Measurements from ENCODE around the gene BBX. TPM values are rescaled to one million over a fixed set of nuclear protein-coding genes. Genes with fewer than 3 reads are reported as not detected.

The BBX gene
- total RNA-seq, 1 donor, result 97.6 TPM

DNA sequence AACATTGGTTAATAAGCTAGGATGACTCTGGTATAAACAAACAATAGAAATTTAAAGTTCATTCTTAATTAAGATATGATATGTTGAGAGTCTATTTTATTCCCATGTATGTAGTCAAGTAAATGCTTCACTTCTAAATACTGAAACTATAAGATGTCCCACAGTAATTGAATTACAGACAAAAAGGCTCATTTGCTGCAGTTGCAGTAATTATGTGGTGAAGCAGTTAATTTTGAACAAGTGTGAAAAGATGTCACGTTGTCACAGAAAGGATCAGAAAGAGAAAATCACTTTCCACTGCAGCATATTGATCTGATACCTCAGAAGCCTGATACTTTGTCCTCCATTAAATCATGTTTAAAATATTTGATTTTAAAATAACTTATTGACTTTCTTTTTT lies 159.8 kb downstream of the BBX start:
- H3K4me3 ChIP-seq (ENCODE audit: low read depth, low read length), result no peak overlapping the region
- DNase-seq (ENCODE audit: low read depth), result no peak
- TF ChIP-seq, protein P1, sequence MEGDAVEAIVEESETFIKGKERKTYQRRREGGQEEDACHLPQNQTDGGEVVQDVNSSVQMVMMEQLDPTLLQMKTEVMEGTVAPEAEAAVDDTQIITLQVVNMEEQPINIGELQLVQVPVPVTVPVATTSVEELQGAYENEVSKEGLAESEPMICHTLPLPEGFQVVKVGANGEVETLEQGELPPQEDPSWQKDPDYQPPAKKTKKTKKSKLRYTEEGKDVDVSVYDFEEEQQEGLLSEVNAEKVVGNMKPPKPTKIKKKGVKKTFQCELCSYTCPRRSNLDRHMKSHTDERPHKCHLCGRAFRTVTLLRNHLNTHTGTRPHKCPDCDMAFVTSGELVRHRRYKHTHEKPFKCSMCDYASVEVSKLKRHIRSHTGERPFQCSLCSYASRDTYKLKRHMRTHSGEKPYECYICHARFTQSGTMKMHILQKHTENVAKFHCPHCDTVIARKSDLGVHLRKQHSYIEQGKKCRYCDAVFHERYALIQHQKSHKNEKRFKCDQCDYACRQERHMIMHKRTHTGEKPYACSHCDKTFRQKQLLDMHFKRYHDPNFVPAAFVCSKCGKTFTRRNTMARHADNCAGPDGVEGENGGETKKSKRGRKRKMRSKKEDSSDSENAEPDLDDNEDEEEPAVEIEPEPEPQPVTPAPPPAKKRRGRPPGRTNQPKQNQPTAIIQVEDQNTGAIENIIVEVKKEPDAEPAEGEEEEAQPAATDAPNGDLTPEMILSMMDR (IDR thresholded peaks at IDR 0.05; ENCODE audit: insufficient read depth, low read depth, low read length), result no peak

DNA sequence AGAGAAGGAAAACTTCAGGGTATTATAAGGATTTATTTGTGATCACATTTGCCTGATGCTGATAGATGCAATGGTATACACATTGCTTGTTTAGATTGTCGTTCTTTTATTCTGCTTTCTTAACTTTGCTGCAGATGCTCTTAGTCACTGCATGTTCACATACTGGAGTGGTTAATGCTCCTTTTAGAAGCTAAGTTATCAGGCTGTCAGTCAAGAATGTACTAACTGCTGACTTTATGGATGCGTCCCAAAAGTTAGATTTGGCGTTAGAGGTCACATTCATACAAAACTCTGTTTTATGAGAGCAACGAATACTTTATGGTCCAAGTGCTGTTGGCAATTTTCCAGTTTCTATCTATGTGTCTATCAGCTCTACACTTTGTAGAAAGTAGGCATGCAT lies 160.7 kb downstream of the BBX start:
- TF ChIP-seq, protein P1 (IDR thresholded peaks at IDR 0.05; ENCODE audit: insufficient read depth, low read depth, low read length), result no peak
- H3K4me3 ChIP-seq (ENCODE audit: low read depth, low read length), result no peak overlapping the region
- DNase-seq (ENCODE audit: low read depth), result peak; percentile 37

DNA sequence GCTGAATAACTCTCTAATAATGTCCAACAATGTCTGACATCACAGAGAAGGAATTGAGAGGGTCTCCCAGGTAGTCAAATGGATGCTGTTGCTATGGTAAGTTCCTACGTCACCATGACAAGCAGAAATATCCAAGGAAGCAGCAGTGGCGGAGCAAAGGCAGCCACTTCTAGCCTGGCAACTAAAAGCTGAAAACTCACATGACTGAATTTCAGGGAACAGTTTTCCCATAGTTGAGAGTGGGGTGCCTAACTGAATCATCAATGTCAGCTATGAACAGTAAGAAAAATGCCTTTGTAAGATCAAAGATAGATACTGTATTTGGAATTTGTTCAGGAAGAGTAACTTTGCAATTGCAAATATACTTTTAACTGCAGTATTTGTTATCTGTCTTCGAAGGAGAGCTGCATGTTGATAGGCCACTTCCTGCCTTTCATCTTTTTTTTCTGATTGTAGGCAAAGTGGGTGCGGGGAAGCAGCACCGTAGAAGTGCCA lies 161.7 kb downstream of the BBX start:
- TF ChIP-seq, protein P1 (IDR thresholded peaks at IDR 0.05; ENCODE audit: insufficient read depth, low read depth, low read length), result no peak
- no peak for DNase-seq (ENCODE audit: low read depth)

DNA sequence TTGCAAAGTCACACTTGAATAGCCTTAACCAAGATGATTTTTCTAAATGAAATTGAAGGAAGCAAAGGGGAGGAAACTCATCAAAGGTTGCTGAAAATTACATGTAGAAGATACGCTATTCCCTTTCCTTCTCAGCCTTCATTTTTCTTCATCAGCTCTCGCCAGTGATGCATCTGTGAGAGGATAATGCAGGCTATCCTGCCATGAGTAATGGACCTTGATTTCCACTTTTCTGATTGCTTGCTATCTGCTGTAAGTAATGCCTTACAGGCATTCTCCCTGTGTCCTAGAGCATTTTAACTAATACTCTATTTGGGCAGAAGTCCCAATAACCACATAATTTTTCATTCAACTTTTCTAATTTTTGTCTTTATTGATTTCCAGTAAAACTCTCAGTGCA lies 162.6 kb downstream of the BBX start:
- no peak overlapping the region for H3K4me3 ChIP-seq (ENCODE audit: low read depth, low read length)
- TF ChIP-seq, protein P1 (IDR thresholded peaks at IDR 0.05; ENCODE audit: insufficient read depth, low read depth, low read length), result no peak
- DNase-seq (ENCODE audit: low read depth), result no peak

More for the DNA sequence above, 161.7 kb downstream of the BBX start:
- no peak overlapping the region for H3K4me3 ChIP-seq (ENCODE audit: low read depth, low read length)

DNA sequence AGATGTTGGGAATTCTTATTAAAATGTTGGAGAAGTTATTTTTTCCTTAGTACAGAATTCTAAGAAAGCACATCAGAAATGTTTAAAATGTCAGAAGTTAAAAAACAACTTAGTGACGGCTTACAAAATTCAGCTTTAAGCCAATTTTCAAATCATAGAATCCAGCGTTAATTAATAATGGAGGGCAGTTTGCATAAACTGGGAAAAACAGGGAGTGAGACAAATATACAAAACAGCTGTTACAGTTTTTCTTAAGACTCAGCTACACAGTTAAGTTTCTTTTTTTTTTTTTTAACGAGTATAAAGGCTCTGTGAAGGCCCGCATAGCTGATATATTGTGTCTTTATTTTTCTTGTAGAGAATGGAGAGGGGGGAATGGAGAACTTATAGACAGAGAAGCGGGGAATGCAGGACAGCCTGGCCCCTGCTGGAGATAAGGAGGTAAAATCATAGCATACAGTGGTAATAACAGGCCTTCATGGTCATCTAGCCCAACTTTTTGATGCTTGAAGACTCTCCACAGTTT lies 164.4 kb downstream of the BBX start:
- TF ChIP-seq, protein P1 (IDR thresholded peaks at IDR 0.05; ENCODE audit: insufficient read depth, low read depth, low read length), result no peak
- no peak overlapping the region for H3K4me3 ChIP-seq (ENCODE audit: low read depth, low read length)
- no peak for DNase-seq (ENCODE audit: low read depth)

DNA sequence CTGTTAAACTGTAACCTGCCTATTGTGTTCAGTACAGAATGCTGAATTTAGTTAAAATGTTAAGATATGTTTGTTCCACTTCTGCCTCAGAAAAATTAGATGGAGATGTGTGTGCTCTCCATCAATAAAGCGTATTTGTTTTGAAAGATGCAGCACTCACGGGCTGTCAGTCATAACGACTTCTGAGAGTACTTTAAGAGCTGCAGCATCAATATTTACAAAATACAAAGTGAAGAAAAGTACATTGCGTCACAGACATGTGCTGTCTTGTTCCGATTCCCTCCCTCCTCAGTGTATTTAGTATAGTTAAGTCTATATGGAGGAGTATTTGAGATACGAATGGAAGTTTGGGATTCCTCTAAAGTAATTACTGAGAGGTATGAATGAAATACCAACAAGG lies 166.6 kb downstream of the BBX start:
- H3K4me3 ChIP-seq (ENCODE audit: low read depth, low read length), result no peak overlapping the region
- TF ChIP-seq, protein P1 (IDR thresholded peaks at IDR 0.05; ENCODE audit: insufficient read depth, low read depth, low read length), result no peak
- DNase-seq (ENCODE audit: low read depth), result peak; percentile 41
